GM06990 (cell line): Measurements from ENCODE around the gene TMEM43.

Experiments
- DNase-seq: peaks from one replicate; pipeline ENCODE4 v3.0.0-alpha.2; 2011; ENCODE audit not compliant: insufficient read length; ENCODE audit errors: extremely low read depth
- H3K27me3 ChIP-seq: replicated peaks from 2 replicates; pipeline ENCODE4 v1.6.0; 2011; ENCODE audit warnings: low read length; ENCODE audit not compliant: control insufficient read depth, insufficient read depth
- H3K36me3 ChIP-seq: 2 replicates; pipeline ENCODE4 v1.5.1; 2011; ENCODE audit warnings: low read length; ENCODE audit not compliant: control insufficient read depth, insufficient read depth
- H3K4me3 ChIP-seq: replicated peaks from 2 replicates; pipeline ENCODE4 v1.5.1; 2011; ENCODE audit warnings: low read depth, mild to moderate bottlenecking, control low read depth, low read length
- CTCF ChIP-seq: IDR thresholded peaks from 2 replicates; pipeline ENCODE4 v1.5.1; 2011; ENCODE audit warnings: low read length, control low read depth, mild to moderate bottlenecking, inconsistent platforms; ENCODE audit not compliant: insufficient read depth, poor library complexity, severe bottlenecking

TMEM43 gene

GRCh38 chr3:14169435-14169834, 44.6 kb downstream of the TMEM43 start:
- DNase-seq = no peak
- Histone ChIP-seq H3K4me3 (no peak overlapping the region), H3K27me3 (no peaks in the 10 kb centered on the region), H3K36me3 (peaks cover 37% of the 10 kb centered on the region)
- no peak for TF ChIP-seq CTCF

- Histone ChIP-seq H3K27me3 (no peaks in the 10 kb centered on the region), H3K4me3 (no peak overlapping the region), H3K36me3 (peaks cover 34% of the 10 kb centered on the region)
- TF ChIP-seq CTCF = no peak
- DNase-seq = no peak
Measured at GRCh38 chr3:14169871-14170270, 45.0 kb downstream of the TMEM43 start.

- DNase-seq = no peak
- TF ChIP-seq CTCF = no peak
- Histone ChIP-seq H3K4me3 (no peak overlapping the region), H3K36me3 (peaks cover 27% of the 10 kb centered on the region), H3K27me3 (no peaks in the 10 kb centered on the region)
Measured at GRCh38 chr3:14170531-14171159, 45.8 kb downstream of the TMEM43 start.

- no peak for TF ChIP-seq CTCF
- no peak for DNase-seq
- Histone ChIP-seq H3K36me3 (peaks cover 13% of the 10 kb centered on the region), H3K27me3 (no peaks in the 10 kb centered on the region), H3K4me3 (no peak overlapping the region)
Measured at GRCh38 chr3:14172496-14172895, 47.6 kb downstream of the TMEM43 start.

- TF ChIP-seq CTCF = no peak
- no peaks in the 10 kb centered on the region for H3K27me3 ChIP-seq
- H3K4me3 ChIP-seq = no peak overlapping the region
- H3K36me3 ChIP-seq = peaks cover 6% of the 10 kb centered on the region
- DNase-seq = no peak
Measured at GRCh38 chr3:14174483-14174882, 49.6 kb downstream of the TMEM43 start.

- peak; percentile 18 for DNase-seq
- no peaks in the 10 kb centered on the region for H3K27me3 ChIP-seq
- peak overlapping the region; percentile 42 for H3K4me3 ChIP-seq
- peaks cover 6% of the 10 kb centered on the region for H3K36me3 ChIP-seq
- TF ChIP-seq CTCF = no peak
Measured at GRCh38 chr3:14175383-14176037, 50.7 kb downstream of the TMEM43 start.
